GM19372 (cell line): ENCODE data around the gene PAX7.
"Not testable (repeated sequence)": the region's sequence is repeated elsewhere in the genome, so short reads cannot be mapped to it uniquely, and the experiment has no call there.

Source experiments
- ATAC-seq: cut with Tn5 transposase; IDR thresholded peaks from one replicate; pipeline ENCODE4 v1.9.1; 2021; ENCODE audit warnings: mild to moderate bottlenecking, low read depth, moderate library complexity; ENCODE audit not compliant: unreplicated experiment

PAX7 gene

DNA sequence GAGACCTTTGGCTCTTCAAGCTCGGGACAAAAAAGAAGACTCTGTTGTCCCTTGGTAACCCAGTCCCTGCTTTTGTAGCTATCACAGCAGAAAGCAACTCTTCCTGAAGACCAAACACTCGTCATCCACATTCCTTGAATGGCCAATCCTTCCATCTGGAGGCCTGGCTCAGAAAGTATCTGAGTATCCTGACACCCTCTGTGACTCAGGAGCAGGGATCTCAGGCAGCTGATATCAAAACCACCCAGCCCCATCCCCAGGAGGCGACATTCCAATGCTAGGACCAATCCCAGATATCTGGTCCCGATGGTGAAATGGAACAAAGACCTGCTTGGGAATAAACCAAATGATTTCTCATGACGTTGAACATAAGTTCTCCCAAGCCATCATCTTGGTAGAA, 116.3 kb downstream of the PAX7 start:
- ATAC-seq: no peak

DNA sequence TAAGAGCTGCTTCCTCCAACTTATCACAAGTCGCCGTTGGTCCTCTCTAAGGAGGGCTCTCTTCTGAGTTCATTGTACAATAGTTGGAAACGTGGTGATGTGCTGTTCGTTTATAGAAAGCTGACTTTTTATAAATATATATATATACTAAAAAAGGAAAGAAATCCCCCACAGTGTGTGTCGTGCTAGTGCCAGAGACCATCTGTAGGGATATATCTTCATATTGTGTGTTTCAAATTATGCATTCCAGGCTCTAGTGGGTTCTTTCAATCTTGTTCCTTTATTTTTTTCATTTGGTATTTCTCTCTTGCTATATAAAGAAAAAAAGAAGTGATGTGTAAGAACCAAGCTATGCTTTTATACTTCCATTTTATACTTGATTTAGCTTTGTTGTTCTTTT, 117.0 kb downstream of the PAX7 start:
- no peak for ATAC-seq

DNA sequence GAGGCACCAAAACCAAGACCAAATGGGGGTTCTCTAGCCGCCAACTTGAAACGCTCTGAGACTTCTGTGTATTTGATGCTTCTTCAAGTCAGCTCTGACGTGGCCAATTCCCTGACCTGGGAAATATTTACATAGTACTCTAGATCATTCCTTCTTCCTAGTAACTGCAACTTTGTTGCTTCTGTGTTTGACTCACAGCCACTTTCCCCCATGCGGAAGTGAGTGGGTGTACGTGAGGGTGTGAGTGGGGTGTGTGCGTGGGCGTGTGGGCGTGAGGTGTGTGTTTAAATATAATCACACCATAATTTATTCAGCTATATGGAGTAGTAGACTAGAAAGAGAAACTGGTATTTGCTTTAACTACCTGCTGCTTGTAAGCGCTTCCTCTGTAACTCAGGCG, 117.8 kb downstream of the PAX7 start:
- no peak for ATAC-seq

DNA sequence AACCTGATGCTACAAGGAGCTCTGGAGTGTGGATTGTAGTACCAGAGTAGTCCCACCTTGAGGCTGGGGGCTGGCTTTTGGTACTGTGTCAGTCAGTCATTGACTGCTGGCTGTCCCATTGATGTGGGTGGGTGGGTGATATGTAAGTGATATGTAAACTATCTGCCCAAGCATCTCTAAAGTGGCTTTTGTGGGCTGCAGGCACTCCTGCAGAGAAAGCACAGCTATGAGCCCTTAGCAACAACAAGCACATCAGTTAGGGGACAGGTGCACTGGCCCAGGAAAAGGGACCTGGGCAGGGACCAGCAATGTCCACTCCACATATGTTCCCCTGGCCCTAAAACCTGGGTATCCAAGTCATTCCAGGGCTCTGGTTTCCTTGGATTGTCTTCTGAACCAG, 118.9 kb downstream of the PAX7 start:
- no peak for ATAC-seq

DNA sequence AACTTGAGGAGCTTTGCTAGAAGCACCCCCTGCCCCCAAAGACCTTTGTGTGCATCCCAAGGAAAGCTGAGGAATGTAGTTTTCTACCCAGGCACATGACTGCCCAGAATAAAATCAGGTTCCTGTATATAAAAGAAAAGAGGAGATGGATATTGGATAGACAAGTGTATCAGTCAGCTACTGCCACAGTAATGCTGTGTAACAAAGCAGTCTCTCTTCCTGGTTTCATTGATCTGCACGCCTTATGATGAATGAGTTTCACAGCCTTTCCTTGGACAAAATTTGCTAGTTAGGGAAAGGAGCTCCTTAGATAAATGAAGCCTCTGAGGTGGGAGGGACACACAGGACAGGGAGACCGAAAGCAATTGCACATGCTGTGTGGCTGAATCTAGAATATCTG, 120.0 kb downstream of the PAX7 start:
- ATAC-seq: no peak

DNA sequence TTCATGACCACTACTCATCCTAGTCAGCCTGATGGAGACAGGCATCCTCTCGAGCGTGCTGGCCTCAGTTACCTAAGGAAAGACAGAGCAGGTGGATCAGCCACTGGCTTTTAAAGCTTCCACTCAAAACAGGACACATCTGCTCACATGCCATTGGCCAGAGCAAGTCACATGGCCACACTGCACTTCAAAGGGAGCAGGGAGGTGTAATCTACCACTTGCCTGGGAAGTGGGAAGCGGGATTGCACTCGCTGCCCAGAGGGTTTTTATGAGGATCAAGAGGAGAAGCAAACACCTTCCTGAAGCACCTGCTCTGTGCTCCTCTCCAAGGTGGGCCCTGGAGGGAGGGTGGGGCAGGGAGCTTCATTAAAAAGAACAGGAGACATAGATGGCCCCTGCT, 120.8 kb downstream of the PAX7 start:
- no peak for ATAC-seq

DNA sequence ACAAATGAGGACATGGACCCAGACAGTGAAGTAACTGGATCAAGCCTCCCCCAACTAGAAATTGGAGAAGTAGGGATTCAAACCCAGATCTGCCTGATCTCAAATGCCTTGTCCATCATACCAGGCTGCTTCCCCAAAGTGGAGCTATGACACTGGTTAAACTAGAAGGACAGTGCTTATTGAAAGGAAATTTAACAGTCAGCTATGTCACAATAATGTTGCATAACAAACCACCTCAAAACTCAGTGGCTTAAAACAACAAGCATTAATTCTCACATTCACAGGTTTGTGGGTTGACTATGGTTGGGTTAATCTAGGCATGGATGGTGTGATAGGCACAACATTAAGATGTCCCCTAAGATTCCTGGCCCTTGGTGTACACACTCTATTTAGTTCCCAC, 121.8 kb downstream of the PAX7 start:
- ATAC-seq: no peak

DNA sequence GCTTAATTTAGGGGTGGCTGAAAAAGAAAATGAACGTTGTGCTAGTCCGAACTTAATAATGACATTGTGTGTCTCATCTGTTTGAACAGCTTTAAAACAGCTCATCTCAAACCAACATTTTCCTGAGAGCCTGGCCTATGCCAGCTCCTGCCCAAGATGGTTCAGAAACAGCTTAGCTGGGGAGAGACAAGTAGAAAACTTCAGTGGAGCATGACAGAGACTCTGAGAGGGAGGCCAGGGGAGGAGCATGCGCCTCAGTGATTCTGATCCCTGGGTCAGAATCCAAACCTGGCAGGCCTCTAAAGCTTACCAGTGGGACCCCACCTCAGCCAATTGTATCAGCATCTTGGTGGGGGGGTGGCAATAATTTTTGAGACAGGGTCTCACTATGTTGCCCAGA, 129.5 kb downstream of the PAX7 start:
- ATAC-seq: no peak

DNA sequence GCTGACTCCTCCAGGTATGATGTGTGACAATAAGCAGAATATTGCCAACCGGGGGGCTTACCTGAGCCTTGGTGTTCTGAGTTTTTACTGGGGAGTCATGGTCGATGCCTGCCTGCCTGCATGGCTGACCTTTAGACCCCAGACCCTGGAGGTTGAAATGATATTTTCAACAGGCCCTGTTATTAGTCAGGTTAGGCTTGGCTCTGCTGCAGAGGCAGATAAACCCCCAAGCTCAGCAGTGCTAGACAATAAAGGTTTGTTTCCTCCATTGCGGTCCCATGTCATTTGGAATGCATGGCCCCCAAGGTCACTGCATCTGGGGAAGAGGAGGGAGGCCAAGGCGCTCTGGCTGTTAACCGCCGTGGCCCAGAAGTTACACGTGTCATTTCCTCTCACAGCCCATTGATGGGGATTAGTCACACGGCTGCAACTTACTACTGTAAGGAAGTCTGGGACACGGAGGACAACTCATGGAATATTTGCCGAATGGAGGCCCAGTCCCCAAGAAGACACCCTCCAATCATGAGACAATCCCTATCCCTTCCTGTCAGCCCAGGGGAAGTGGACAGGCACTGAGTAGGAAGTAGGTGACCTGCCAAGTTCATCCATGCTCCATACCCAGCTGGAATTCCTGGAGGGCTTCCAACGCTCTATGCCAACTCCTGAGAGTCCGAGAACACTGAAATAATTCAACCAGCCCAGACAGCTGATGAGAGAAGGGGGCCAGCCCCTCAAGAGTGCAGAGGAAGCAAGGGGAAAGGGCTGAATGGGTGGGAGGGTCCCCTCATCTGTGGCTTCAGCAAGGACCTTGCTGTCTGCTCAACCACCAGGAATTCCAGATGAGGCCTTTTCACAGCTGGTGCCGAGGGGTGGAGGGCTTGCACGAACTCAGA, 131.5 kb downstream of the PAX7 start:
- no peak for ATAC-seq

DNA sequence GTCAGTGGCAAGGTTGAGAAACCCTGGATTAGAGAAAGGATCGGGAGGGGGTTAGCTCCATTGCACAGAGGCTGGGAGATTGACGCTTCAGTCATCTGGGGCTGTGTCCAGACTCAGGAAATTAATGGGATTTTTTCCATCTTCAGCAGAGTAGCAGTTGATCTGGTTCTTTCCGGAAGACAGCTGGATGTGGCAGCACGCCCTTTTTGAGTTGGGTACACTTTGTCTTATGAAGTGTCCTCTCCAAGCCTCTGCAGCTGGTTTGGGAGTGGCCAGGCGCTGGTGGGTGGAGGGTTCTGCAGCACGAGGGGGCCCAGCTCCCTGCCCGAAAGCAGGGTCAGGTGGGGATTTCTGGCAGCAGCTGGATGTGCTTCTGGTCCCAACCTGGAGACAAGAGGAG, 133.7 kb downstream of the PAX7 start:
- ATAC-seq: no peak

DNA sequence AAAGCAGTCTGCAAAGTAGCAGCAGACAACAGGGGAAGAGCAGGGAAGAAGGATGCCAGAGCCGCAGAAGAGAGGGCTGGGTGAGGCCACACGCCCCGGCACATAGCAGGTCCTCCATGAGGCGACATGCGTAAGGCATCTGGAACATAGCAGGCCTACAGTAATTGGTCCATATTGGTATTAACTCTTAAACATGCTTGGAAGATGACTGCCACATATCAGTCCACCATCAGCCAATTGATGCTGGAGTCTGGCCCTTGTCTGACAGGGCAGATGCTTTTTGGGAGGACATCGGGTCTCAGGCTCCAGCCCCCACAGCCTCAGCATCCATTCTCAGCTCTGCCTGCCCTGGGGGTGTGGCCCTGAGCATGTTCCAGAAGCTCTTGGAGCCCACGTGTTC, 135.1 kb downstream of the PAX7 start:
- ATAC-seq: no peak

DNA sequence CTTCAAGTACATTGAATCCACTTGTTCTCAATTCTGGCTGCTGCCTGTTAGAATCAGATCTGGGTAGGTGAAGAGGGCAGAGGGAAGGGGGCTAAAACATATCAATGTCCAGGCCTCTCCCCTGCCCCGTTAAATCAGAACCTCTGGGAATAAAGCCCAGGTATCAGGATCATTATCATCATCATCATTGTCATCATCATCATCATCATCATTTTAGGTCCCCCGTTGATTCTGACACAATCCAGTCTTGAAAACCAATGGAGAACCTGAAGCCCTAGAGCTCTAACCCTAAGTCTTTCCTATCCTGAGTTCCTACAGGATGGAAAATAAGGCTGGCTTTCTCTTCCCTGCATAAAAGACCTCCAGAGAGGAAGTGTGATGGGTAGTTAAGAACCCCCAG, 135.7 kb downstream of the PAX7 start:
- no peak for ATAC-seq

DNA sequence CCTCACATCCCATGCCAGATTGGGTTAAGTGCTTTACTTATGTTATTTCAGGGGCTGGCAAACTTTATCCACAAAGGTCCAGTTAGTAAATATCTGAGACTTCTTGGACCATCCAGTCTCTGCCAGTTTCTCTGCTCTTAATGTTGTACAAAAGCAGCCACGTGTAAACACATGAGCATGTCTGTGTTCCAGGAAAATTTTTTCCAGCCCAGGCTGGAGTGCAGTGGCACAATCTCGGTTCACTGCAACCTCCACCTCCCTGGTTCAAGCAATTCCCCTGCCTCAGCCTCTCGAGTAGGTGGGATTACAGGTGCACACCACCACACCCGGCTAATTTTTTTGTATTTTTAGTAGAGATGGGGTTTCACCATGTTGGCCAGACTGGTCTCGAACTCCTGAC, 136.9 kb downstream of the PAX7 start:
- not testable (repeated sequence) for ATAC-seq

DNA sequence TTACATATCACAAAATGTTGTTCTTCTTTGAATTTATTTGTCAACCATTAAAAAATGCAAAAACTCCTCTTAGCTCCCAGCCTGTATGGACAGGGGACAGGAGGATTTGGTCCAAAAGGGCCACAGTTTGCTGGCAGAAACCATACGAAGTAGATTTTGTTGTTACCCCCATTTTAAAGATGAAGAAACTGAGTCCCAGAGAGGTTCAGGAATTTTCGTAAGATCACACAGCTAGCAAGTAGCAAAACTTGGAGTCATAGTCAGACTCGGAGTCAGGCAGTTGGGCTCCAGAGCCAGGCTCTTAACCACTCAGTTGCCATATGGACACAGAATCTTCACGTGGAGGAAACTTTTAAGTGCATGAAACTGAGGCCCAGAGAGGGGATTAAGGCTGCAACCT, 137.4 kb downstream of the PAX7 start:
- no peak for ATAC-seq

DNA sequence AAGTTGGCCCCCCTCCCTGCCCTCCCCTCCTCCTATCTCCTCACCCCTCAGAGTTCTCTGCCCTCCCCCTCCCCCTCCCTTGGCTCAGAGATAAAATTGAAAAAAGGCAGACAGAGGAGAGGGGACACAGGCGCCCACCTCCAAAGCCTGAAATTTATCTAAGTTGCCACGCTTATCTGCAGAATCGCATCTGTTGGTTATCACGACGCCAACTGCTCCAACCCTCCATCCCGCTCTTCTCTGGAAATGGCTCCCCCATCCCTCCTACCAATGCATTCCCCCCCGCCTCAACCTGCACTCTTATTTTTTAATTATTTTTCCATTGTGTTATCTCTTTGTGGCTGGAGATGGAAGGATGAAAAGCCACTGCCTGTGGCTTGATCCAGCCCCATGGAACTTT, 138.5 kb downstream of the PAX7 start:
- ATAC-seq: no peak

DNA sequence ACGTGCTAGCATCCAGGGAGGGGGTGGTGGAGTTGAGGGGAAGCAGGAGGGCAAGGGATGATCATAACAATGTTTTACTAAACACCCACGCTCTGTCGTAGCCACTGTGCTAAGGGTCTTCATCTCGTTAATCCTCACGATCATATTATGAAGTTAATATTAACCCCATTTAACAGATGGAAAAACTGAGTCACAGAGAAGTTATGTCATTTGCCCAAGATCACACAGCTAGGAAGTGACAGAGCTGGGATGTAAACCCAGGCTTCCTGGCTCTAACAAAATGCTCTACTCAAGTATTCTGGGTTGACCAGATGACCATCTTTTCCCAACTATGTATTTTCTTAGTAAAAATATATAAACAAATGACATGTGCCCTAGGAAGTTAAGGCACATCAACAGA, 140.2 kb downstream of the PAX7 start:
- no peak for ATAC-seq

DNA sequence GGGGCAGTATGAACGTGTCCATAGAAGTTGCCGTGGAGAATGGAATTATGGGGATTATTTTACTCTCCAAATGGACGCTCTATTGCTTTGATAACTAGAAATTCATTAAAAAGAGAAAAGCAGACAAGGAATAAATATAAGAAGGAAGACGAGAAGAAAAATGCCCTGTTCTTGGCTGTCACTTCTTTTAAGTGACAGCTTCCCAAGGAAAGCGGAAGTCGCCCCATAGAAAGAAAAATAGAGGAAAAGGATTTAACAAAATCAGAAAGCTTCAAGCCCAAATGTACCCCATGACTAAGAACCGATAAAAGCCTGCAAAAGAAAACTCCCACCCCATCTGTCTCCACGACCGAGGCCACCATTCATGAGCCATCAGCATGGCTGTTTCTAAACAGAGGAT, 143.1 kb downstream of the PAX7 start:
- ATAC-seq: no peak

DNA sequence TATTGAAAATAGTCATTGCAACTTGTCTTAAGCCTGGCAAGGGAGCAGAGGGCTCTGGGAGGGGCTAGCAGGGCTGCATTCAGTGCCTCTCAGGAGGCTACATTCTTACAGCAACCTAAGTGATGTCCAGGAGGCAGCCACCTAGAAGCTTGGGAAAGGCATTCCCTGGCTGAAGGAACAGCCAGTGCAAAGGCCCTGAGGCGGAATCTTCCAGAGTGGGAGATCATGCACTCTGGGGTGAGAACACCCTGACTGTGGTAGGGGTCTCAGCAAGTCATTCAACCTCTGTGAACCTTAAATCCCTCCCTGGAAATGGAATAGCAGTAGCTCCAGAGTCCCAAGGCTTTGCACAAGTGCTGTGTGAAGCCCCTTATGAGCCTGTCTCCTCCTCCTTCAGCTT, 144.7 kb downstream of the PAX7 start:
- ATAC-seq: no peak

DNA sequence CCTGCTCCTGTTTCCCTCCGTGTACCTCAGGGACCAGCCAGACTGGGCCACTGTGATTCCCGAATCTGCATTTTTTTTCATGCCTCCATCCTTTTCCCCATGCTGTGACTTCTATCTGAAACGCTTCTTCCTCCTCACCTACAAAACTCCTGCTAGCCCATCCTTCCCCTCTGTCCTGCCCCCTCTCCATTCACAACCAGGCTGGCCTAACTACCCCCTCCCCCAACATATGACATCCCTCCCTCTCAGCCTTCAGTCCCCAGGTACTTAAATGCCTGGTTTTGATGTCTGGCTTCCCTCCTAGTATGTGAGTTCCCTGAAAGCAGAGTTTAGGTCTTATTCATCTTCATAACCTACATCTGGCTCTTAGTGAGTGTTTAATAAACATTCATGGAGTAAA, 146.1 kb downstream of the PAX7 start:
- ATAC-seq: no peak

DNA sequence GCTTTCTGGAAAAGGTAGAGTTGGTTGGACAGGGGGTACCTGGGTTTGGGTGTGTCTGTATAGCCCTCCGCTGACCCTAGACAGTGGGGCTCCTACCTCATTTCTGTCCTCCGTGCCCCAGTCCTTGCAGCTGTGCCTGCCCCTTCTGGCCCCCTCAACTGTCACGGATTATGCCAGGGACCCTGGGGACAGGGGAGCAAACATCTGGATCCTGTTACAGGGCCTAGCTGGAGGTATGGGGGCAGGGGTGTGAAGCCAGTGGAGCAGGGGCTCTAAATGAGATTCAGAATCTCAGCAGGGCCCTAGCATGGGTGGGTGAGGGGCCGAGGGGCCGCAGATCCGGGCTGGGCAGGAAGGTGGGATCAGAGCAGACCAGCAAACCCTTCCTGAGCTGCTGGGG, 147.8 kb downstream of the PAX7 start:
- ATAC-seq: no peak

DNA sequence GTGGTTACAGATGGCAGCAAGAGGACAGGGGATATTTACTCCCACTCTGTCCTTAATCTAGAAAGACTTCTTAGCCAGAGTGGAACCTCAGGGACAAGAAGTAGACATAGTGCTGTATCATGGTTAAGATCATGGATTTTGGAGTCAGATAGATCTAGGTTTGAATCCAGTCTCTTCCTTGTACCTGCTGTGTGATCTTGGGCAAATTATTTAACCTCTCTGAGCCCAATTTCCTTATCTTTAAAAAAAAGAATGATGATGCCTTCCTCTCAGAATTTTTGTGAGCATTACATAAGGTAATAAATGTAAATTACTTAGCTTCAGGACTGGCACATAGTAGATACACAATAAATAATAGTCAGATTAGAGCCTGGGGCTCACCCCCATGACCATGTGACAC, 150.4 kb downstream of the PAX7 start:
- ATAC-seq: no peak

DNA sequence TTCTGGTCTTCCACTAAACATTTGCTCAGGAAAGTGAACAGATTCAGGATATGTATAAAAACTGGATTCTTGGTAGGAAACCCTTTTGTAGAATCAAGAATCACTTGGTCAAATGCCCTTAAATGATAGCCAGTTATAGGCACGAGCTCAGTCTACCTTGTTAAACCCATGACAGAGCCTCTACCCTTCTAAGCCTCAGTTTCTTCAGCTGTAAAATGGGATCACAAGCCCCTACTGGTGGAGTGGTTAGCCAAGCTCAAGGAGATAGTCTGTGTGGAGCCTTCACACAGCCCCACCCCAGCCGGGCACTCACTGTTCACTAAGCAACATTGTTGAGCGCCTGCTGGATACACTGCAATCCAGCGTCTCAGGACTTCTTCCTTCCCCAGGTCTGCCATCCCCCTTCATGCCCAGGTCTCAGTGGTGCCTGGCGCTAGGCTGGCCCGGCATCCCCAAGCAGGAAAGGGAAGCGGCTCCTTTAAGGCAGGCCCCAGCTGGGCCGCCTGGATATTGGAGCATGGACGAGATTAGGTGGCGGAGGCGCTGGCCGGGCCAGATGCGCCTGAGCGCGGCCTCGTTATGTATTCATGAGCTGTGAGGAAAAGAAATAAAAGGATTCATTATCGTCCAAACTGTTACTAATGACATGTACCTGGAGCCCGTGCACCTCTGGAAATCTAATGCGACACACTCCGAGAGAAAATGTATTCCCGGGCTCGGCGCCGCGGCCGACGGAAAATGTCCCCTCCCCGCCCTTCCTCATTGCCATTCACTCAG, 153.2 kb downstream of the PAX7 start:
- ATAC-seq: no peak
